Measurements from ENCODE around the gene LGALS1.

DNA sequence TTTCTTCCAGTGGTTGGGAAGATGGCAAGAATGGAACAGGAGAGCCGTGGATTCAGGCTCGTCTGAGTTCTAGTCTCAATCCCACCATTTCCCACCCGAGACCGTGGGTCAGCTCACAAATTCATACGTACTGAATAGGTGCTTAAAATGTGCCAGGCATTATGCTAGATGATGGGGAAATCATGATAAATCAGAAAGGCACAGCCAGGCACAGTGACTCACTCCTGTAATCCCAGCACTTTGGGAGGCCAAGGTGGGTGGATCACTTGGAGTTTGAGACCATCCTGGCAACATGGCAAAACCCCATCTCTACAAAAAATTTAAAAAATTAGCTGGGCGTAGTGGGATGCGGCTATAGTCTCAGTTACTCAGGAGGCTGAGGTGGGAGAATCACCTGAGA is 28.5 kb downstream of the LGALS1 start:
- TF ChIP-seq GATA3 (IDR thresholded peaks at IDR 0.05; ENCODE audit: low read depth, low read length): no peak
- TF ChIP-seq GATA2 (IDR thresholded peaks at IDR 0.05; ENCODE audit: low read depth, low read length): no peak
